Measurements from ENCODE around the gene ROMO1. TPM values are rescaled to one million over a fixed set of nuclear protein-coding genes. Genes with fewer than 3 reads are reported as not detected.

ROMO1 gene
- total RNA-seq, 1 donor from 2014 or later = 158 TPM

DNA sequence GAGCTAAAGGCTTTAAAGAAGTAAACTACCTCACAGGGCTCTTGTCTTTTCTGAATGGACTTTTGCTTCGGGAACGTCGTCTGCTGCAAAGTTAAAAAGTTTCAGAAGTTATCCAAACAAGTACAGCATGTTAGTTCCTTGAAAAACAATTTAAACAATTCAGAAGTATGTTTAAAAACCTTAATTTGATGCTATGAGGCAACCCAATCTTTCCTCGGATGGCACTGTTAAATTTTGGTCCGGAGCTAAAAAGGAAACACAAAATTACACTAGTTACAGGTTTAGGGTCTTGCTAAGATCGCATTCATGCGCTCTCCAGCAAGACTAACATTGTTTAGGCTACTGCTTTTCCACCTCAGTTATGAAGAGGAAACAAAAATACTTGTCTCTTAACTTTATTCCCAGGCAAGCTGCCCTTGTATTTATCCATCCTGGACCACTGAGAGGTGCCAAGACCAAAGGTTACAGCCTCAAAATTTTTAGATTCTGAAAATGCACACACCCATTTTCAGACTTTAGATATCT lies 30.1 kb downstream of the ROMO1 start:
- TF ChIP-seq, protein P1, sequence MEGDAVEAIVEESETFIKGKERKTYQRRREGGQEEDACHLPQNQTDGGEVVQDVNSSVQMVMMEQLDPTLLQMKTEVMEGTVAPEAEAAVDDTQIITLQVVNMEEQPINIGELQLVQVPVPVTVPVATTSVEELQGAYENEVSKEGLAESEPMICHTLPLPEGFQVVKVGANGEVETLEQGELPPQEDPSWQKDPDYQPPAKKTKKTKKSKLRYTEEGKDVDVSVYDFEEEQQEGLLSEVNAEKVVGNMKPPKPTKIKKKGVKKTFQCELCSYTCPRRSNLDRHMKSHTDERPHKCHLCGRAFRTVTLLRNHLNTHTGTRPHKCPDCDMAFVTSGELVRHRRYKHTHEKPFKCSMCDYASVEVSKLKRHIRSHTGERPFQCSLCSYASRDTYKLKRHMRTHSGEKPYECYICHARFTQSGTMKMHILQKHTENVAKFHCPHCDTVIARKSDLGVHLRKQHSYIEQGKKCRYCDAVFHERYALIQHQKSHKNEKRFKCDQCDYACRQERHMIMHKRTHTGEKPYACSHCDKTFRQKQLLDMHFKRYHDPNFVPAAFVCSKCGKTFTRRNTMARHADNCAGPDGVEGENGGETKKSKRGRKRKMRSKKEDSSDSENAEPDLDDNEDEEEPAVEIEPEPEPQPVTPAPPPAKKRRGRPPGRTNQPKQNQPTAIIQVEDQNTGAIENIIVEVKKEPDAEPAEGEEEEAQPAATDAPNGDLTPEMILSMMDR (conservative IDR thresholded peaks at IDR 0.05) = no peak
- Mint-ChIP-seq H3K27ac (ENCODE audit: unreplicated experiment) (no peak overlapping the region), H3K4me3 (no peak overlapping the region), H3K36me3 (ENCODE audit: low read depth) (peaks cover 24% of the 10 kb centered on the region), H3K27me3 (ENCODE audit: low read depth) (peaks cover under 1% of the 10 kb centered on the region), H3K9me3 (no peaks in the 10 kb centered on the region), H3K4me1 (peaks cover 7% of the 10 kb centered on the region)
- no peak for DNase-seq (ENCODE audit: low read depth, low spot score)

DNA sequence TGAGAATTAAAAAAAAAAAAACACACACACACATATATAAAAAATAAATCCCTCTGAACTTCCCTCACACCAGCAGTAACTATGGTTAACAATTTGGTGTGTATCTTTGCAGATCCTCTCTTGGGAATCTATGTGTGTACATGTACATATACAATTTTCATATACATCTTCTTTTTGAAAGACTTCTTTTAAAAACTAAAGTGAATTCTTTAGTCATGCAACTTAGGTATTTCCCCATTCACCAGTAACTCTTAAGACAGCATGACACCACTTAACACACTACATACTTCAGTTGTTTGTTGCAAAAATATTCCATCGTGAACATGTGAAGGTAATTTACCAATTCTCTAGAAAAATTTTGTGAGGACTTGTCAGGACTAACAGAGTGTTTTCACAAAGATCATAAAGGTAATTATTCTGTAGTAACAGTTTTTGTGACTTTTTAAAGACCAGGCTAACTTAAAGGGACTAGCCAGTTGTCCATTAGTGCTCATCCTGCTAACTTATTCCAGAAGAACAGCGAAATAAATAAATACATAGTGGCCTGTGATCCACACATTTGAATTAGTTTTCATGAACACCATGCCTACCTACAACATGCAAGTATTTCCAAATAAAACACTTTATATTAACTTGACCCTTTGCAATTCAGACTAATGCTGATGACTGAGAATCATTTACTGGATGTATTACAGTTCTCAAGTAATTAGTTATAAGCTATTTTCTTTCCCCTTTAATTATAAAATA lies 30.8 kb downstream of the ROMO1 start:
- no peak overlapping the region for H3K4me3 Mint-ChIP-seq
- TF ChIP-seq, protein P1 (conservative IDR thresholded peaks at IDR 0.05) = no peak

DNA sequence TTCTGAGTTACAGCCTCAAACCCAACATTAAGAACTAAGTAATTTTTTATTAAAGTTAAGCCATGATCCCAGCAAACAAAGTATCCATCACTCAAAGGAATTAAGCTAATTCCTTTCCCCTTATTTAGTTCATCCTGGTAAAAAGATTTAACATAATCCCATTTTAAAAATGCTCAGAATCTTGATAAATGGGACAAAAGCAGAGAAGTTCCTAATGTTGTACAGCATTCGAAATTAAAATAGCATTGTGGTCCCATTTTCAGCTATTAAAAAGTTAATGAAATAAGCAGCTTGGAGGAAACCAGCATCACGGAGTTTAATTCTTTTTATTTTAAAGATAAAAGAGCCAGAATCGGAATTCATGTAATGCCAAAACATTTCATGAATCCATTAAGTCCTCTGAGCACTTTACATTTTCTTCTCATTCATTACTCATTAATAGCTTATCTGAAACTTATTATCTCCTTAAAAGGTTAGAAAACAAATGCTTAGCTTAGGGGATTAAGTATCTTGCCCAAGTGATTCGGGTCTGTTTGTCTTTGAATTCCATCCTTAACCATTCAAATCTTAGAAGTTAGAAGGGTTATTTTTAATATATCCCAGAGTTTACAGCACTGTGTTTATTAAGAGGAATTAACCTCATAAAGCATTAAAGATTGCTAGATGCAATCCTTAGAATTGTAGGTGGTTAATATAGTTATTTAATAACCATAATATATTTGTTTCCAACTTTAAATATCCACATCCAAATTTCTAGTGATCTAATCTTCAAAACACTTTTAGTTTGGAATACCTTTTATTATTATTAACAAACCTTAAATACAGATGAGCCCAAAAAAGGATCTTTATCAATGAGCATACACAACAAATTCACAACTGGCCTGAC lies 31.6 kb downstream of the ROMO1 start:
- TF ChIP-seq, protein P1 (conservative IDR thresholded peaks at IDR 0.05) = no peak
- Mint-ChIP-seq H3K4me1 (peaks cover 14% of the 10 kb centered on the region), H3K9me3 (no peaks in the 10 kb centered on the region), H3K36me3 (ENCODE audit: low read depth) (peaks cover 23% of the 10 kb centered on the region), H3K27ac (ENCODE audit: unreplicated experiment) (no peak overlapping the region), H3K4me3 (no peak overlapping the region), H3K27me3 (ENCODE audit: low read depth) (peaks cover 3% of the 10 kb centered on the region)
- DNase-seq (ENCODE audit: low read depth, low spot score) = no peak

More for the DNA sequence above, 30.8 kb downstream of the ROMO1 start:
- no peak for DNase-seq (ENCODE audit: low read depth, low spot score)
- Mint-ChIP-seq H3K9me3 (no peaks in the 10 kb centered on the region), H3K4me1 (peaks cover 10% of the 10 kb centered on the region), H3K36me3 (ENCODE audit: low read depth) (peaks cover 23% of the 10 kb centered on the region), H3K27ac (ENCODE audit: unreplicated experiment) (no peak overlapping the region), H3K27me3 (ENCODE audit: low read depth) (peaks cover 3% of the 10 kb centered on the region)

DNA sequence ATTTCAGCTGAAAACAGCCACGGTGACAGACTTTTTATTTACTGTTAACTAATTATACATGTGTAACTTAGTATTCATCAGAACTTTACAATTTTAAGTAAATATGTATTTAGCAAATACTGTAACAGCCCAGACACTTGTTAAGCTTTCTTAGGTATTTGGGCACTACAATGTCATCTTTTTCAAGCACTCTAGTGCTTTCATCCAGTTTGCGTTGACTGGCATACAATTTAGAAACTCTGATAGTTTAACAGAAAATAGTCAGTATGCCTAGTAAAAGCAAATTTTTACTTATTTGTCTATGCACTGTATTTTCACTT lies 32.2 kb downstream of the ROMO1 start:
- Mint-ChIP-seq H3K27me3 (ENCODE audit: low read depth) (peaks cover 3% of the 10 kb centered on the region), H3K9me3 (no peaks in the 10 kb centered on the region), H3K36me3 (ENCODE audit: low read depth) (peaks cover 21% of the 10 kb centered on the region), H3K4me3 (no peak overlapping the region), H3K4me1 (peaks cover 19% of the 10 kb centered on the region), H3K27ac (ENCODE audit: unreplicated experiment) (no peak overlapping the region)
- TF ChIP-seq, protein P1 (conservative IDR thresholded peaks at IDR 0.05) = no peak
- no peak for DNase-seq (ENCODE audit: low read depth, low spot score)

DNA sequence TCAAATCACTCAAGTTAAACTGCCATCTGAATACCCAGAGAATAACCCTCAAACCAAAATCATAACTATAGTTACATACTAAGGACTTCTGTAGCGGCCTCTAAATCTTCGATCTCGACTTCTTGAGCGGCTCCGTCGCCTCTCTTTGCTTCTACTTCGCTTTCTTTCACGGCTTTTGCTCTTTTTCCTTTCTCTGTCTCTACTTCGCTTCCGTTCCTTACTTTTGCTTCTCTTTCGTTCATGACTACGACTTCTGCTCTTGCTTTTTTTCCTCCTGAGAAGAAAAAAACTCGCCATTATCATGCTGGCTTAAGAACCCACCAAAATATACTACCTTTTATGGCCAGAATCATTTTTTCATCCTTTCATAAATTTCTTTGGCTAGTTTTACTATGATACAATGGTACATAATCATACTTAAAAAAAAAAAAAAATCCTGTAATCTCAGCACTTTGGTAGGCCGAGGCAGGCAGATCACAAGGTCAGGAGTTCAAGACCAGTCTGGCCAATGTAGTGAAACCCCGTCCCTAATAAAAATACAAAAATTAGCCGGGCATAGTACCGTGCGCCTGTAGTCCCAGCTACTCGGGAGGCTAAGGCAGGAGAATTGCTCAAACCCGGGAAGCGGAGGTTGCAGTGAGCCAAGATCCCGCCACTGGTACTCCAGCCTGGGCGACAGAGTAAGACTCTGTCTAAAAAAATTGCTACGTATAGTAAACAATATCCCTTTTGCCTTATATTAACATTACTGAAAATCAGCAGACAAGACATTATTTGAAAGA lies 32.8 kb downstream of the ROMO1 start:
- H3K9me3 Mint-ChIP-seq = no peaks in the 10 kb centered on the region
- peaks cover 19% of the 10 kb centered on the region for H3K4me1 Mint-ChIP-seq
- no peak overlapping the region for H3K27ac Mint-ChIP-seq (ENCODE audit: unreplicated experiment)
- TF ChIP-seq, protein P1 (conservative IDR thresholded peaks at IDR 0.05) = no peak
- peak overlapping the region; percentile 36 for H3K4me3 Mint-ChIP-seq
- H3K27me3 Mint-ChIP-seq (ENCODE audit: low read depth) = peaks cover 3% of the 10 kb centered on the region
- H3K36me3 Mint-ChIP-seq (ENCODE audit: low read depth) = peaks cover 16% of the 10 kb centered on the region
- DNase-seq (ENCODE audit: low read depth, low spot score) = no peak

Measured in neural crest cell (in vitro differentiated cells).